ENCODE measurements around the gene AIMP1.
"Not testable (repeated sequence)": the region's sequence is repeated elsewhere in the genome, so short reads cannot be mapped to it uniquely, and the experiment has no call there.

AIMP1 gene

DNA sequence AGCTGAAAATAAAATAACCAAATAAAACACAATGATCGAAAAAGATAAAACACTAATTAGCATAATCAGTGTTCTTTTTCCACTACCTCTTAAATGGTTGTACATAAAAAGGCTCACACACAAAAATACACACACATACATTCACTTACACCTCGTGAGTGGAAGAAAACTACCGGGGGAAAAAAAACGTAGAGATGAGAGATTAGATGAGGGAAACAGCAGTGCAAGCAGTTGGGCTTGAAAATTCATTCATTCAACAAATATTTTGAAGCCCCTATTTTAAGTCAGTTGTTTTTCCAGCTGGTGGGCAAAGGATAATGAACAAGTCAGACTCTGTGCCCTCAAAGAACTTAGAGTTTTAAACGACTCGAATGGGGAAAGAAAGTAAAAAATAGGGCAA, 1.4 kb upstream of the AIMP1 start:
- no peak for DNase-seq

DNA sequence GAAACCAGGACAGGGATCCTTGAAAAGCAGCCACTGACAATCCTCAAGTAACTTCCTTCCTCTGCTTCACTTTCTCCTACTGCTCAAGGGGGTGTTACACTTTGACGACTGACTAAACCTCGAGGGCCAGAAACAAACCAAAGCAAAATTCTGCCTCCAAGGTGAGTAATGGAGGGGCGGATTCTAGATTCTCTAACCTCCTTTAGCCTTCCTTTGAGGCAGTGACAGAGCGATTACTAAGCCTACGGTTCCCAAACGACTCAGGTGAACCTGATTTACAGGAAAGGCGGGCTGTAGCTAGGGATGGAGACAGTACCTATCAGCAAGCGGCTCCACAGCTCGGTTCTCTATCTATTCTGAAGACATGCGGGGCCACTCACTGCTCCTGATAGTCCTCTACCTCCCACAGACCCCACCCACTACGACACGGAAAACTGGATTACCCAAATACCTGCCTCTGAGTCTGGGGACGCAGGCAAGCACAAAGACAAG, 828 bp upstream of the AIMP1 start:
- peak; percentile 58 for DNase-seq

DNA sequence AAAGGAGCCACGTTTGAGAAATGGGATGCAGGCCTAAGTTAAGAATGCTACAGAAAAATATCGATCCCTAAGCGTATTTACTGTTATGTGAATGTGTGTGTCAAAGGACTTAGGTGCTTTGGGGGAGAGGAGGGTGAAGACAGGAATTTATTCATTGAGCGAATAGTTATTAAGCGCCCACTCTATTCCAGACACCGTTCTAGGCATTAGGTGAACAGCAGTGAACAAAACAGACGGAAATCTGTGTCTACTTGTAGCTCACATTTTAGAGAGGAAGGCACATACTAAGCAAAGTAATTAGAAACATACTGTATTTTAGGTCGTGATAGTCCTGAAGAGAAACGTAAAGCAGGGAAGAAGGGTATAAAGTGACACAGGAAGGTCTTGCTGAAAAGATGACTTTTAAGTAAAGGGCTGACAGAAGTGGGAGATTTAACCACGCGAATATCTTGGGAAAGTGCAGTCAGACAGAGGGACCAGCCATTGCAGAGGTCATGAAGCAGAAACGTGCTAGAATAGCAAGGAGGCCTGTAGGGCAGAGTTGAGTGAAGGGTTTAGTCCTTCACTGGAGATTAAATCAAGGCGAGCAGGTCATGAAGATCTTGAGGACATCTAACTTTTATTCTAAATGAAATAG, 541 bp downstream of the AIMP1 start:
- DNase-seq, result no peak

DNA sequence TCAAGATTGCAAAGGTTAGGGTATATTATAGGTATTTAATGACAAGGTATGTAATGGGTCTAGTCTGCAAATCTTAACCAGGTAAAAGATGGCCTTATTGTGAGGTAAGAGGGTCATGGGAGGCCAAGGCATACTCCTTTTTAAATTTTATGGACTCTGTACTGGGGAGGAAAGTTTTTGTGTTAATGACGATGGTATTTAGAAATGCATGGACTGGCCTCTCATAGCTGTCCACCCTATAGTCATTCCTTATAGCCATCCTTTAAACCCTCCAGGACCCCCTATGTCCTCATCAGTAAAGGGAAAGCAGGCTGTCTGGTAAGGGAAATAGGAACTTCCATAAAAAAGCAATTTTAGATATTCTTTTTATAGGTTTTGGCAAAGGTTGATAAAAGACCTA, 1.5 kb downstream of the AIMP1 start:
- DNase-seq, result no peak

DNA sequence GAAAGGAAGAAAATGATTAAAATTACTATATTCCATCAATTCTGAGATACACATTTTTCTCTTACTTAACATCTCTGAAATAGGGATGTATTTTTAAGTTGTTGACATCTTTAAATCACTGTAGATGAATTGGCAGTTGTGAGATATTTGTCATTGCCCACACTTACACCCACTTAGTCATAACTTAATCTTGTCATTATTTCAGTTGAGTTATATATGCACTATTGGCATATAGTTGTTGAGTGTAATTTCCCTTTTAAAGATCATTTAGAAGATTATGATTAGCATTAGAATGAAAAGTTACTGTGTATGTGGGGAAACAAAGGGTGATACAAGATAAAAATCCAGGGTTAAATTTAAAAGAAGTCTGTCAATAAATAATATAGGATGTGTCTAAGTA, 2.2 kb downstream of the AIMP1 start:
- no peak for DNase-seq

DNA sequence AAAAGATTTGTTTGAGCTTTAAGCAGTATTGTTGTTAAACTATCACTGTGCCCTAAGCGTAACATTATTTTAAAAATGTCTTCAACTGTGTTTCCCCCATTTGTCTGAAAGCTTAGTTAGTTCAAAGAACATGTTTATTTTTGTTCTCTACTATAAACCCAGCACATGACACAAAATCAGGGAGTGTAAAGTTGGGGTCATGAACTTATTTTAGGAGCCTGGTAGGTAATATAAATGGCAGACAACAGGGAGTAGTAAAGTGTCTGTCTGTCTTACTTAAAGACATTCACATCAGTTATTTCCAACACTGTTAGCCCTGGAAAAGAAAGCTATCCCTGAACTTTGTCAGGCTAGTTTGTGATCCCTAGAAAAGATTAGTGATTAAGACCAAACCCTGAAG, 3.9 kb downstream of the AIMP1 start:
- DNase-seq, result no peak

DNA sequence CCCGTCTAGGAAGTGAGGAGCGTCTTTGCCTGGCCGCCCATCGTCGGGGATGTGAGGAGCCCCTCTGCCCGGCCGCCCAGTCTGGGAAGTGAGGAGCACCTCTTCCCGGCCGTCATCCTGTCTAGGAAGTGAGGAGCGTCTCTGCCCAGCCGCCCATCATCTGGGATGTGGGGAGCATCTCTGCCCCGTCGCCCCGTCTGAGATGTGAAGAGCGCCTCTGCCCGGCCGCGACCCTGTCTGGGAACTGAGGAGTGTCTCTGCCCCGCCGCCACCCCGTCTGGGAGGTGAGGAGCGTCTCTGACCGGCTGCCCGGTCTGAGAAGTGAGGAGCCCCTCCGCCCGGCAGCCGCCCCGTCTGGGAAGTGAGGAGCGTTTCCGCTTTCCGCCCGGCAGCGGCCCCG, 4.8 kb downstream of the AIMP1 start:
- DNase-seq, result not testable (repeated sequence)

DNA sequence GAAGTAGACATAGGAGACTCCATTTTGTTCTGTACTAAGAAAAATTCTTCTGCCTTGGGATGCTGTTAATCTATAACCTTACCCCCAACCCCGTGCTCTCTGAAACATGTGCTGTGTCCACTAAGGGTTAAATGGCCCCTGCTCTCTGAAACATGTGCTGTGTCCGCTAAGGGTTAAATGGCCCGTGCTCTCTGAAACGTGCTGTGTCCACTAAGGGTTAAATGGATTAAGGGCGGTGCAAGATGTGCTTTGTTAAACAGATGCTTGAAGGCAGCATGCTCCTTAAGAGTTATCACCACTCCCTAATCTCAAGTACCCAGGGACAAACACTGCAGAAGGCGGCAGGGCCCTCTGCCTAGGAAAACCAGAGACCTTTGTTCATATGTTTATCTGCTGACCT, 5.5 kb downstream of the AIMP1 start:
- not testable (repeated sequence) for DNase-seq

DNA sequence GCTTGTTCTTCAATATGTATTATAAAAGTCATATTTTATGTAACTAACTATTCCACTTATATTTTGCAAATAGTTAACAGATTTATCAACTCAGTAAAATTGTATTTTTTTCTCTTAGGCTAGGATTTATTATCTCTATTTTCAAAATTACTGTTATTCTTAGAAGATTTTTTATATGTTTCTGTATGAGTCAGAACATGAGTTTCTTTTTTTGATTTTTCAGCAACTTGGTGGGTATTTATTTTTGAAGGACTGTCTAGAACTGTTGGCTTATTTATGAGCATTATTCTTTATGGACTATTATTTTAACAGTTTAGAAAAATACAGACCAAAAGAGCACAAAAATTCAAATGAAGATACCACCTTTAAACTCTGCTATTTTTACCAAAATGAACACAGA, 6.8 kb downstream of the AIMP1 start:
- no peak for DNase-seq

DNA sequence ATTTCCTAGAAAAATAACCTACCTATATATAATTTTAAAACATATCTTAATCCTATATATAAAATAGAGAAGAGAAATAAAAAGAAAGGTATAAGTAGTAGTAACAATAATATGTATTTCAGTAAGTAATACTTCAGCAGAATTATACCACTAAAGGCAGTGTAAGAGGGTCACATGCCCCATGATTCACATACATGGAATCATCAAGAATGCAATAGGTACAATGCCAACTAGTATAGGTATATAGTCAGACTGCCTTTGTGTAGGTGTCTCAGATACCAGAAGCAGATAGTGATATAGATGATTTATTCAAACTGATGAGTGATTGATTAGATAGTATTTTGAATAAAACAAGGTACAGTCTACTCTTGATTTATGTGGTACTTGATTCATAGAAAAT, 9.4 kb downstream of the AIMP1 start:
- no peak for DNase-seq

DNA sequence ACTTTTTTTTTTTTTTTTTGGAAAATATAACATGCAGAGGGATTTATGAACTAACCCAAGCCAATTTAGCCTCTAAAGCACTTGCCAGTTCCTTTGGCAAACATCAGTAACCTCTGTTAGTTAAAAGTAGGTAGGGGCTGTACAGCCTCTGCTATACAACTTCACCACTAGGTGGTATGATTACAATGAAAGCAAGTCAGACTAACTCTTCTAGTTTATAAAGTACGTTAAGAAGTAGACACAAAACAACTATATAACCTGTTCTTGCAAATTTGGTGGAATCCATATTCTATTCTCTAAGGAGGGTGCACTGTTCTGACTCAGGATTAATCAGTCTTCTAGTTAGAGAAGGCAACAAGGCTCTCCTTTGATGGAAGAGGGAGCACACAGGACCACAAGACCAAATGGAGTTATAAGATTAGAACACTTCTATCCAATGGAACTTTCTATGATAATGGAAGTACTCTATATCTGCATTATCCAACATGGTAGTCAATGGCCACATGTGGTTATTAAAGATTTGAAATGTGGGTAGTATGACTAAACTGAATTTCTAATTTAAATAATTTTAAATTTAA, 12.8 kb downstream of the AIMP1 start:
- peak; percentile 4 for DNase-seq

DNA sequence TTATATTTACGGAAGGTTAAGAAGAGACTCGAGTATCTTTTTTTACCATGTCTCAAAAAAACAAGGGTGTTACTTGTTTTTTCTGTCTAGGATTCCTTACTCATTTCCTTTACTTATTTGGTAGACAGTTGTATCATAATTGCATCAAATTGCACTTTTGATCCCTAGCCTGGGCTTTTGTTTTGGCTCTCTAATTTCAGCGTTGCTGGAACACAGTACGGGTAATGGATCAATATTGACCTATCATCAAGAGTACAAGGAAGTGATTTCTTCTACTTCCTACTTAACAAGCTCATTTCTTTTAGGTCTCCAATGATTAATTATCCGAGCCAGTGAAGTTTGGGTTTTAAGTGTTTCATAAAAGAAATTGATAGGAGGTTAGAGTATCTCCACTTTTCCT, 16.8 kb downstream of the AIMP1 start:
- no peak for DNase-seq

DNA sequence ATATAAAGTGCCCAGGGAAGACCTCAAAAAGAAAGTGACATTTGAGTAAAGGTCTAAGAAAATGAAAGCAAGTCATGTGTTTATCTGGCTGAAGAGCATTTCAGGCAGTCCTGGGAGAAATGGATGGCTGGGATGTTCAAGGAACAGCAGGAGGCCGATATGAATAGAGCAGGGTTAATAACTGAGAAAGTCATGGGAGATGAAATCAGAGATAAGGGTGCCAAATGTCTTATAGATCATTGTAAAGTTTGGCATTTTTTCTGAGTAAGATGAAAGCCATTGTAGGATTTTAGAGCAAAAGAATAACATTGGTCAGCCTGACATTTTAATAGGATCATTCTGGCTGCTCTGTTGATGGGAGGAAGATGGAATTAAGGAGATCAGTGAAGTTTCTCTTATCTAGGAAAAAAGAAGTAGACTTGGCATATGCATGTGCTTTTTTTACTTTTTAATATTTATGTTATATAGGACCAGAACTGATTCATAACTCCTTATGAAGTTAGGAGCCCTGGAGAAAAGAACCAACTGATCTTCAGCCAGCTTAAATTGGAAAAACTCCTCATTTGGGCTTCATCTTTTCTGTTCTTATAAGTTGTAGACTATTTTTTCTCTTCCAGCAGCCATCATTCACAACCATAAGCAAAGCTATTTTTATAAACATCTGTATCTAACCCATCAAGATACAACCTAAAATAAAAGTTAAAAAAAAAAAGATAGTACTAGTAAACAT, 18.6 kb downstream of the AIMP1 start:
- no peak for DNase-seq

DNA sequence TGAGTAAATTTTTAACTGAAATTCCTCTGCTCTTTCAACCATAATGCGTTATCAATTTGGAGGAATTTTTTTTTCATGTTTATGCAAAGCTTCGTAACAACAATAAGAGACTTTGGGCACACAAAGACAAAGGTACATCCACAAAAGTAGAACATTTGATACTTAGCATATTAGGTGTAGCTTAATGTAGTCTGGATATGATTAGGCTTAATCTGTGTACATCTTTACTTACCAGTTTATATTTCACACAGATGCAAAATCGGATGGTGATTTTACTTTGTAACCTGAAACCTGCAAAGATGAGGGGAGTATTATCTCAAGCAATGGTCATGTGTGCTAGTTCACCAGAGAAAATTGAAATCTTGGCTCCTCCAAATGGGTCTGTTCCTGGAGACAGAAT, 20.3 kb downstream of the AIMP1 start:
- DNase-seq, result no peak

DNA sequence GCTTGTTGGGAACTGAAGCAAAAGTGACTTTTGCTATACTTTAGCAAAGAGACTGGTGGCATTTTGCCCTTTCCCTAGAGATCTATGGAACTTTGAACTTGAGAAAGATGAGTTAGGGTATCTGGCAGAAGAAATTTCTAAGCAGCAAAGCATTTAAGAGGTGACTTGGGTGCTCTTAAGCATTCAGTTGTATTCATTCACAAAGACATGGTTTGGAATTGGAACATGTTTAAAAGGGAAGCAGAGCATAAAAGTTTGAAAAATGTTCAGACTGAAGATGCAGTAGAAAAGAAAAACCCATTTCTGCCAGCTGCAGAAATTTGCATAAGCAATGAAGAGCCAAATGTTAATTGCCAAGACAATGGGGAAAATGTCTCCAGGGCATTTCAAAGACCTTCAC, 21.6 kb downstream of the AIMP1 start:
- DNase-seq, result no peak

DNA sequence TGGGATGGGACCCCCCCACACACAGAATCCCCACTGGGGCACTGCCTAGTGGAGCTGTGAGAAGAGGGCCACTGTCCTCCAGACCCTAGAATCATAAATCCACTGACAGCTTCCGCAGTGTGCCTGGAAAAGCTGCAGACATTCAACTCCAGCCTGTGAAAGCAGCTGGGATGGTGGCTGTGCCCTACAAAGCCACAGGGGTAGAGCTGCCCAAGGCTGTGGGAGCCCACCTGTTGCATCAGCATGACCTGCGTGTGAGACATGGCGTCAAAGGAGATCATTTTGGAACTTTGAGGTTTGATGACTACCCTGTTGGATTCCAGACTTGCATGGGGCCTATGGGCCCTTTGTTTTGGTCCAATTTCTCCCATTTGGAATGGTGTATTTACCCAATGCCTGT, 22.3 kb downstream of the AIMP1 start:
- DNase-seq, result no peak

DNA sequence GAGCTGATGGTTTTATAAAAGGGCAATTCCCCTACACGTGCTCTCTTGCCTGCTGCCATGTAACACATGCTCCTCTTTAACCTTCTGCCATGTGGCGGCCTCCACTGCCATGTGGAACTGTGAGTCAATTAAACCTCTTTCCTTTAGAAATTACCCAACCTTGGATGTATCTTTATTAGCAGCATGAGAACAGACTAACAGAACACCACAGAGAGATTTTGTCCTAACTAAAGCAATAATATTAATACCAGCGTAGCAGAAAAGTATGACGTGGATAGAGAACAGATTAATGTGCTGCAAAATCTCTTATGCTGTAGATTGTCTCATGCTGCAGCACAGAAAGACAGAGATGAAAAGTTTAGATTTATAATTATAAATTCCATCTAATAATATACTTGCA, 23.1 kb downstream of the AIMP1 start:
- DNase-seq, result no peak

DNA sequence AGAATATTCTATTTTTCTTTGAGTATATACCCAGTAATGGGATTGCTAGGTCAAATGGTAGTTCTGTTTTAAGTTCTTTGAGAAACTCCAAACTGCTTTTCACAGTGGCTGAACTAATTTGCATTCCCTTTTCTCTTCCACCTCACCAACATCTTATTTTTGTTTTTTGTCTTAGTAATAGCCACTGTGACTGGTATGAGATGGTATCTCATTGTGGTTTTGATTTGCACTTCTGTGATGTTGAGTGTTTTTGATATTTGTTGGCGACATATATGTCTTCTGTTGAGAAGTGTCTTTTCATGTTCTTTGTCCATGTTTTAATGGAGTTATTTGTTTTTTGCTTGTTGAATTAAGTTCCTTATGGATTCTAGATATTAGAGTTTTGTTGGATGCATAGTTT, 24.4 kb downstream of the AIMP1 start:
- DNase-seq, result no peak

DNA sequence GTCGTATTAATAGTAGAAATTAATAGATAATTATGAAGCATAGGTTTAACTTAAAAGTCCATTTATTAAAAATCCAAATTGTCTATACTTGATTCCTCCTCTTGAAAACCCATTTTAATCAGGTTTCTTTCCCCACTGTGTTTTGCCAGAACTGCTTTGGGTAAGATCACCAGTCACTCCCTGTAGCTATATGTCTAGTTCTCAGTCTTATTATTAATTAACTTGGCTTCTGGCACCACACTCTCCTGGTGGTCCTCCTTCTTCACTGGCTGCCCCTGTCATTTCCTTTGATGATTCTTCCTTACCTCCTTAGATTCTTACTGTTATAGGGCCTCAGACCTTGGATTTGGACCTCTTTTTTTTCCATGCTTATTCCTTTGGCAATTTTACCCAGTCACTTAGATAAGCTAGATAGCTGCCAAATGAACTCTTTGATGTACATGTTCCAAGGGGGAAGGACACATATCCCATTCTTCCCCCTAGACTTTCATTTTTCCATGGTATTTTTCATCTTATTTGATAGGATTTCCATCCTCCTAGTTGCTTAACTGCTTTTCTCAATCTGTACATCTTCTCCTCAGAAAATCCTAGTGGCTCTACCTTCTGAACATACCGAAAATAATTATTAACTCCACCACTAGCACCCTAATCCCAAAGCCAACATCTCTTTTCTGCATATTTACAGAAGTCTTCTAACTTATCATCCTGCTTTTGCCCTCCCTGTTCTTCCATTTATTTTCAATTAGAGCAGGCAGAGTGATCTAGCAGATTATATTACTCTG, 27.7 kb downstream of the AIMP1 start:
- no peak for DNase-seq

DNA sequence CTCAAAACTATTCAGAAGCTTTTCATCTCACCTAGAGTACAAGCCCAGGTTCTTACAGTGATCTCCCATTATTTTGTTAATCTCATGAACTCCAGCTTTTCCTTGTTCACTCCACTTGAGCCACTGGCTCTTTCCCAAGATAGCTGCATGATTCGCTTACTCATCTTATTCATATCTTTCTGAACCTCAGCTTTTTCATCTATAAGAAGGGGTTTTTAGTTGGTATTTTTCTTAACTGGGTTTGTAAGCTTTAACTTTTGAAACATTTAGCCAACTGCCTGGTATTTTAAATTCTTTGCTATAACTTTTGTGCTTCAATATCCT, 28.3 kb downstream of the AIMP1 start:
- no peak for DNase-seq

DNA sequence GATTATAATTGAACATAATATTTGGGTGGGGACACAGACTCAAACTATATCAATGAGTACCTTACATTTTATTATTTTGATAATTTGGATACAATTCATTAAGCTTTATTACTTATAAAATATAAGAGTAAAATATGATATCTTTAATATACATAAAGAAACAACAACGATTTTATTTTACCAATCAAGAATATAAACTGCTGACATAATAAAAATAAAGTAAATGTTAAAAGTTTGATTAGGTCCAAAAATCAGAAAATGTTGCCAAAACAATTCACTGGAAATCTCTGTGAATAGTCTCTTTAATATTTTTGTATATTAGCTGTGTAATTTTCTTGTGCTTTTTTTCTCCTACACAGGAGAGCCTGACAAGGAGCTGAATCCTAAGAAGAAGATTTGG, 30.8 kb downstream of the AIMP1 start:
- DNase-seq, result no peak

DNA sequence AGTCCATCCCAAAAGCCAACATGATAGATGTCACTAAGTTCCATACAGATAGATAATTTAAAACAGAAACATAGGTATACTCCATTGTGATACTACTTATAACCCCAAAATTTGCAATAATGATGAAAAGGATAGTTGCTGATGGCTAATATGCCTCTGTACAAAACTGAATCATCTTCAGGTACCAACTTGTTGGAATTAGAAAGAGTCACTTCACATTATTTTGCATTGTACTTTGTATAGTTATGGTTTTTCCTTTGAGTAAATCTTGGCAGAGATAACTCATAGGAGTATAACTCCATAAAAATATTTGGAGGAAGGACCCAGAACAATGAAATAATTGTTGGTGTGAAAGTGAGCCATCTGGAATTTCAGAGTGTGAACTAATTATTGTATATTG, 34.7 kb downstream of the AIMP1 start:
- DNase-seq, result no peak

DNA sequence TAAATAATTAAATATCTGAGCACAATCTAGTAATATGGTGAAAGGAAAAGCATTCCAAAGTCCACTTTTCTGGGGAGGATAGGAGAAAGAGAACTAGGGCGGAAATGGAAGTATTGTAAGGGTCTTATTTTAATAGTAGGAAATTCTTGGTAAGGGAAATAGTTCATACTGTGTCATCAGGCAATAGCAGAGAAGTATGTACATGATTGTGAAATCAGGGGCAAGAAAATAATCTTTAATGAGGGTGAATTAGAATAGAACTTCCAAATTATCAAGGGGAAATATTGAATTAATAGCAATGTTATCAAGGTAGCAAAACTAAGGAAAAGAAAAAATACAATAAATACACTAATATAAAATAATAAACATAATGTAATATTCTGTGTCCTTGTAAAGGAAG, 37.4 kb downstream of the AIMP1 start:
- DNase-seq, result no peak

DNA sequence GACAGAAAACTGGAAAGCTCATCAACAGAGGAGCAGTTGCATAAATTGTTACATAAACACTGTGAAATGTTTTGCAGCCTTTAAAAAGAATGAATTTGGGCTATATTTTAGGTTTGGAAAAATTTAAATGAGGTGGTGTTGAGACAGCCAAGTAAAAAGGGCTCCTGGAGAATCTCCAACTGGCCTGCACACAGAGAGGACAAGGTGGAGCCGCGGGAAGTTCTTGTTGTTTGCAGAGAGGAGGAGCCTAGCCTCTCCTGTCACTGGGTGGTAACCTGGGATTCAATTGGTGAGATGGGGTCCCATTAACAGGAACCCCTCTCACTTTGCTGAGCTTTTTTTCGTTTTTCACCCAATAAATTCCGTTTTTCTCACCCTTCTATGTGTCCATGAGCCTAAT, 38.8 kb downstream of the AIMP1 start:
- DNase-seq, result no peak

All from NCI-H748 treated with DMSO at 0.1 percent for 48 hours (cell line).